OCI-LY1 (cell line): ENCODE measurements around the gene CRISPLD2.

Source experiments
- H2AFZ ChIP-seq: fragments of 200-600 bp; sonication (generic), shearing (Covaris generic); 2 replicates; pipeline ENCODE4 v1.6.0; 2014; ENCODE audit warnings: antibody characterized with exemption, mild to moderate bottlenecking, low read length
- H3F3A ChIP-seq: fragments of 200-600 bp; sonication (generic), shearing (Covaris generic); 2 replicates; pipeline ENCODE4 v1.6.0; 2014; ENCODE audit warnings: mild to moderate bottlenecking, antibody characterized with exemption, low read length, moderate library complexity; ENCODE audit not compliant: insufficient read depth
- H3K27ac ChIP-seq: fragments of 200-600 bp; sonication (generic); 2 replicates; pipeline ENCODE4 v1.5.1; 2014; ENCODE audit warnings: low read length, mixed run types, mild to moderate bottlenecking, low read depth; ENCODE audit not compliant: poor library complexity, severe bottlenecking
- H3K27me3 ChIP-seq: fragments of 200-600 bp; sonication (generic); 2 replicates; pipeline ENCODE4 v1.6.0; 2014; ENCODE audit warnings: antibody characterized with exemption, mild to moderate bottlenecking, low read length, moderate library complexity; ENCODE audit not compliant: insufficient read depth
- H3K36me3 ChIP-seq: fragments of 200-600 bp; sonication (generic); 2 replicates; pipeline ENCODE4 v1.6.1; 2014; ENCODE audit warnings: mild to moderate bottlenecking, antibody characterized with exemption, low read length, moderate library complexity, mixed read lengths; ENCODE audit not compliant: insufficient read depth
- H3K4me1 ChIP-seq: fragments of 200-600 bp; sonication (generic); 2 replicates; pipeline ENCODE4 v1.5.1; 2014; ENCODE audit warnings: mild to moderate bottlenecking, low read length, moderate library complexity; ENCODE audit not compliant: insufficient read depth, severe bottlenecking
- H3K4me2 ChIP-seq: fragments of 200-600 bp; sonication (generic), shearing (Covaris generic); 2 replicates; pipeline ENCODE4 v1.6.1; 2014; ENCODE audit warnings: low read length
- H3K4me3 ChIP-seq: fragments of 200-600 bp; sonication (generic); 2 replicates; pipeline ENCODE4 v1.5.1; 2014; ENCODE audit warnings: low read length, low read depth, mild to moderate bottlenecking, mixed read lengths; ENCODE audit not compliant: poor library complexity, severe bottlenecking
- H3K79me2 ChIP-seq: fragments of 200-600 bp; shearing (Covaris generic); 2 replicates; pipeline ENCODE4 v1.6.1; 2016; ENCODE audit warnings: mixed run types, low read length, mixed read lengths; ENCODE audit not compliant: insufficient read depth
- H3K9ac ChIP-seq: fragments of 200-600 bp; sonication (generic), shearing (Covaris generic); 2 replicates; pipeline ENCODE4 v1.6.1; 2014; ENCODE audit warnings: mild to moderate bottlenecking, low read length, mixed read lengths
- H3K9me2 ChIP-seq: fragments of 200-600 bp; sonication (generic), shearing (Covaris generic); 2 replicates; pipeline ENCODE4 v1.6.1; 2014; ENCODE audit warnings: low read depth, mild to moderate bottlenecking, low read length, mixed read lengths
- H3K9me3 ChIP-seq: fragments of 200-600 bp; shearing (Covaris generic); 2 replicates; pipeline ENCODE4 v1.6.1; 2014; ENCODE audit warnings: low read length, mixed read lengths
- H4K20me1 ChIP-seq: fragments of 200-600 bp; sonication (generic), shearing (Covaris generic); 2 replicates; pipeline ENCODE4 v1.6.0; 2016; ENCODE audit warnings: mild to moderate bottlenecking, low read length; ENCODE audit not compliant: insufficient read depth
- CTCF ChIP-seq: fragments of 200-600 bp; sonication (generic), shearing (Covaris generic); IDR thresholded peaks from 2 replicates; pipeline ENCODE4 v1.5.1; 2017; ENCODE audit warnings: mild to moderate bottlenecking, antibody characterized with exemption, low read length, moderate library complexity, mixed read lengths
- EZH2 ChIP-seq: fragments of 200-600 bp; sonication (generic), shearing (Covaris generic); IDR thresholded peaks from 2 replicates; pipeline ENCODE4 v1.8.0; 2017; ENCODE audit warnings: borderline replicate concordance, mixed run types, mild to moderate bottlenecking, antibody characterized with exemption, low read length, moderate library complexity, mixed read lengths

CRISPLD2 gene

GRCh38 chr16:84922351-84923120, 102.8 kb downstream of the CRISPLD2 start:
- Histone ChIP-seq H3K4me1 (no peaks in the 10 kb centered on the region), H4K20me1 (no peaks in the 10 kb centered on the region), H3K27ac (no peak overlapping the region), H3K9ac (no peak overlapping the region), H3K4me2 (no peak overlapping the region), H3K36me3 (no peaks in the 10 kb centered on the region), H3K9me2 (no peaks in the 10 kb centered on the region), H2AFZ (no peak overlapping the region), H3K9me3 (no peaks in the 10 kb centered on the region), H3F3A (no peaks in the 10 kb centered on the region), H3K4me3 (no peak overlapping the region), H3K27me3 (no peaks in the 10 kb centered on the region; the same call in 1 of the 2 replicates), H3K79me2 (no peaks in the 10 kb centered on the region)
- TF ChIP-seq CTCF (no peak), EZH2 (no peak)

GRCh38 chr16:84924331-84925091, 104.7 kb downstream of the CRISPLD2 start:
- Histone ChIP-seq H3F3A (no peaks in the 10 kb centered on the region), H3K4me2 (no peak overlapping the region)

More at GRCh38 chr16:84924331-84925091, 104.7 kb downstream of the CRISPLD2 start:
- no peaks in the 10 kb centered on the region for H3K27me3 ChIP-seq
- no peaks in the 10 kb centered on the region for H3K9me3 ChIP-seq
- H3K9ac ChIP-seq, result no peak overlapping the region
- no peaks in the 10 kb centered on the region for H3K4me1 ChIP-seq
- no peaks in the 10 kb centered on the region for H3K79me2 ChIP-seq
- no peaks in the 10 kb centered on the region for H3K36me3 ChIP-seq
- no peak overlapping the region for H3K4me3 ChIP-seq
- no peak overlapping the region for H2AFZ ChIP-seq
- H4K20me1 ChIP-seq, result no peaks in the 10 kb centered on the region
- TF ChIP-seq EZH2 (no peak), CTCF (no peak)
- H3K9me2 ChIP-seq, result no peaks in the 10 kb centered on the region
- H3K27ac ChIP-seq, result no peak overlapping the region
